Hepatocyte (in vitro differentiated cells): ENCODE data around the gene RNFT2. TPM values are rescaled to one million over a fixed set of nuclear protein-coding genes. Genes with fewer than 3 reads are reported as not detected.

ENCODE experiments used
- DNase-seq: peaks from one replicate; pipeline ENCODE4 v3.0.0-alpha.2; 2016; ENCODE audit warnings: low spot score
- H2AFZ ChIP-seq: fragments of 200-600 bp; sonication (generic); 2 replicates; pipeline ENCODE4 v1.6.0; 2016; ENCODE audit warnings: antibody characterized with exemption, mild to moderate bottlenecking
- H3K27ac ChIP-seq: fragments of 200-600 bp; sonication (generic); 2 replicates; pipeline ENCODE4 v1.5.1; 2016; ENCODE audit warnings: mild to moderate bottlenecking
- H3K27me3 ChIP-seq: fragments of 200-600 bp; sonication (generic); 2 replicates; pipeline ENCODE4 v1.6.1; 2016
- H3K36me3 ChIP-seq: fragments of 200-600 bp; sonication (generic); replicated peaks from 2 replicates; pipeline ENCODE4 v1.5.1; 2016; ENCODE audit warnings: low read depth; ENCODE audit not compliant: insufficient read depth
- H3K4me1 ChIP-seq: fragments of 200-600 bp; sonication (generic); 2 replicates; pipeline ENCODE4 v1.5.1; 2016; ENCODE audit warnings: mild to moderate bottlenecking, moderate library complexity; ENCODE audit not compliant: insufficient read depth
- H3K4me2 ChIP-seq: fragments of 200-600 bp; sonication (generic); 2 replicates; pipeline ENCODE4 v1.6.0; 2016
- H3K4me3 ChIP-seq: fragments of 200-600 bp; sonication (generic); 2 replicates; pipeline ENCODE4 v1.5.1; 2016; ENCODE audit warnings: mild to moderate bottlenecking
- H3K79me2 ChIP-seq: fragments of 200-600 bp; sonication (generic); 2 replicates; pipeline ENCODE4 v1.6.0; 2017; ENCODE audit warnings: mild to moderate bottlenecking
- H3K9me2 ChIP-seq: fragments of 200-600 bp; sonication (generic); replicated peaks from 2 replicates; pipeline ENCODE4 v1.6.0; 2017; ENCODE audit warnings: mild to moderate bottlenecking; ENCODE audit not compliant: insufficient read depth
- H3K9me3 ChIP-seq: fragments of 200-600 bp; sonication (generic); 2 replicates; pipeline ENCODE4 v1.5.1; 2016; ENCODE audit warnings: low read depth, mild to moderate bottlenecking
- H4K20me1 ChIP-seq: fragments of 200-600 bp; sonication (generic); 2 replicates; pipeline ENCODE4 v1.6.0; 2016; ENCODE audit warnings: mild to moderate bottlenecking; ENCODE audit not compliant: insufficient read depth, poor library complexity, severe bottlenecking
- EZH2 ChIP-seq: fragments of 200-600 bp; sonication (generic); IDR thresholded peaks from 2 replicates; pipeline ENCODE4 v1.6.1; 2016; ENCODE audit warnings: antibody characterized with exemption, mild to moderate bottlenecking, borderline replicate concordance
- EZH2phosphoT487 ChIP-seq: fragments of 200-600 bp; sonication (generic); IDR thresholded peaks from one replicate; pipeline ENCODE4 v1.6.1; 2018; ENCODE audit warnings: antibody characterized with exemption, mild to moderate bottlenecking, low read depth, moderate library complexity; ENCODE audit not compliant: unreplicated experiment, severe bottlenecking
- WGBS: methylation state at CpG from one replicate; pipeline ENCODE4 v1.1.6; 2016; ENCODE audit warnings: low lambda C conversion rate; ENCODE audit errors: missing lambda C conversion rate; 5-methylcytosine and 5-hydroxymethylcytosine counted together
- polyA plus RNA-seq: library from polyadenylated mRNA; unstranded; fragments of >200 nt; fragmentation: Nextera tagmentation; extraction: Ambion mirVana; gene quantifications from 2 replicates; pipeline ENCODE4 v1.2.1, GENCODE V29; 2016
- total RNA-seq: library from RNA; depleted of rRNA; stranded (reverse); fragments of >200 nt; gene quantifications from 2 replicates; pipeline ENCODE4 v1.2.3, GENCODE V29; 2014
- TF ChIP-seq, protein P1 (sequence below): fragments of 200-600 bp; sonication (generic); IDR thresholded peaks from 2 replicates; pipeline ENCODE4 v1.5.1; 2016; ENCODE audit warnings: antibody characterized with exemption, mild to moderate bottlenecking; ENCODE audit not compliant: poor library complexity

RNFT2 gene
- total and polyA plus RNA-seq, 2 experiments from 2014 or later, result 1.5 to 2.9 TPM

DNA sequence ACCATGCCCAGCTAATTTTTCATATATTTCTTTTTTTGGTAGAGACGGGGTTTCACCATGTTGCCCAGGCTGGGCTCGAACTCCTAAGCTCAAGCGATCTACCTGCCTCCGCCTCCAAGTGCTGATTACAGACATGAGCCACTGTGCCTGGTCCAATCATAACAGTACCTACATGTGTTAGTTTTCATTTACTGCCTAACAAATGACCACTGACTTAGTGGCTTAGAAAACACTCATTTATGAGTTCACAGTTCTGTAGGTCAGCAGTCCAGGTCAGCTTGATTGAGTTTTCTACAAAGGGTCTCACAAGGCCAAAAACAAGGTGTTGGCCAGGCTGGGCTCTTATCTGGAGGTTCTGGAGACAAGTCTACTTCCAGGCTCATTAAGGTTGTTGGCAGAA lies 60.6 kb downstream of the RNFT2 start:
- Histone ChIP-seq H3K4me3 (no peak overlapping the region), H3K4me2 (no peak overlapping the region), H3K27me3 (no peaks in the 10 kb centered on the region), H4K20me1 (no peaks in the 10 kb centered on the region), H3K27ac (no peak overlapping the region), H3K9me3 (no peaks in the 10 kb centered on the region), H2AFZ (no peak overlapping the region), H3K4me1 (no peaks in the 10 kb centered on the region), H3K9me2 (no peaks in the 10 kb centered on the region), H3K36me3 (no peaks in the 10 kb centered on the region), H3K79me2 (no peaks in the 10 kb centered on the region)
- no peak for TF ChIP-seq EZH2
- 96% methylated on average over 4 of the region's 4 CpGs for WGBS
- DNase-seq, result no peak

DNA sequence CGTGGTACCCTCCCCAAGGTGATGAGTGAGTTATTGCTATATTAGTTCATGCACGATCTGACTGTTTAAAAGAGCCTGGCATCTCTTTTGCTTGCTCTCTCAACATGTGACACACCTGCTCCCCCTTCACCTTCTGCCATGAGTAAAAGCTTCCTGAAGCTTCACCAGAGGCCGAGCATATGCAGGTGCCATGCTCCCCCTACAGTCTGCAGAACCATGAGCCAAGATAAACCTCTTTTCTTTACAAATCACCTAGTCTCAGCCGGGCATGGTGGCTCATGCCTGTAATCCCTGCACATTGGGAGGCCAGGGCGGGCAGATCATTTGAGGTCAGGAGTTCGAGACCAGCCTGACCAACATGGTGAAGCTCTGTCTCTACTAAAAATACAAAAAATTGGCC lies 61.8 kb downstream of the RNFT2 start:
- H3K4me1 ChIP-seq, result no peaks in the 10 kb centered on the region
- H3K27me3 ChIP-seq, result no peaks in the 10 kb centered on the region
- 78% methylated on average over 6 of the region's 6 CpGs for WGBS
- H3K9me2 ChIP-seq, result no peaks in the 10 kb centered on the region
- no peak for TF ChIP-seq EZH2phosphoT487
- no peak for TF ChIP-seq EZH2
- TF ChIP-seq, protein P1, sequence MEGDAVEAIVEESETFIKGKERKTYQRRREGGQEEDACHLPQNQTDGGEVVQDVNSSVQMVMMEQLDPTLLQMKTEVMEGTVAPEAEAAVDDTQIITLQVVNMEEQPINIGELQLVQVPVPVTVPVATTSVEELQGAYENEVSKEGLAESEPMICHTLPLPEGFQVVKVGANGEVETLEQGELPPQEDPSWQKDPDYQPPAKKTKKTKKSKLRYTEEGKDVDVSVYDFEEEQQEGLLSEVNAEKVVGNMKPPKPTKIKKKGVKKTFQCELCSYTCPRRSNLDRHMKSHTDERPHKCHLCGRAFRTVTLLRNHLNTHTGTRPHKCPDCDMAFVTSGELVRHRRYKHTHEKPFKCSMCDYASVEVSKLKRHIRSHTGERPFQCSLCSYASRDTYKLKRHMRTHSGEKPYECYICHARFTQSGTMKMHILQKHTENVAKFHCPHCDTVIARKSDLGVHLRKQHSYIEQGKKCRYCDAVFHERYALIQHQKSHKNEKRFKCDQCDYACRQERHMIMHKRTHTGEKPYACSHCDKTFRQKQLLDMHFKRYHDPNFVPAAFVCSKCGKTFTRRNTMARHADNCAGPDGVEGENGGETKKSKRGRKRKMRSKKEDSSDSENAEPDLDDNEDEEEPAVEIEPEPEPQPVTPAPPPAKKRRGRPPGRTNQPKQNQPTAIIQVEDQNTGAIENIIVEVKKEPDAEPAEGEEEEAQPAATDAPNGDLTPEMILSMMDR, result no peak
- no peaks in the 10 kb centered on the region for H3K9me3 ChIP-seq
- no peak overlapping the region for H3K4me3 ChIP-seq
- no peak overlapping the region for H3K27ac ChIP-seq
- no peaks in the 10 kb centered on the region for H4K20me1 ChIP-seq
- DNase-seq, result no peak
- no peak overlapping the region for H3K4me2 ChIP-seq
- no peaks in the 10 kb centered on the region for H3K36me3 ChIP-seq
- H3K79me2 ChIP-seq, result no peaks in the 10 kb centered on the region
- H2AFZ ChIP-seq, result no peak overlapping the region

DNA sequence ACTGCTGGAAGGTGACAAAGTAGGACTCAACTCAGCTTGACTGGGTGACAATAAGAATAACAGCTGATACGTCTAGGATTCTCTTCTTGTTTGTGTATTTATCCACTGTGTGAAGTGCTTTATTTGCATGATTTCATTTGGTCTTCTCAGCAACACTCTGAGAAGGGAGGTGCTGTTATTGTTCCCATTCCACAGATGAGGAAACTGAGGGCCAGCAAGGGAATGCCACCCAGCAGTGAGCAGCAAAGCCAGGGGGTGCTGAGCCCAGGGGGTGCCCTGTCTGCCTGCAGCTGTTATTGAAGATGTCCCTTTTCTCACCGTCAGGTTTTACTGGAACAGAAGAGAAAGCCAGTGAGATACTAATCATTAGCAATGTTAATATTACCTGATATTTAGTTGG lies 62.8 kb downstream of the RNFT2 start:
- Histone ChIP-seq H3K79me2 (no peaks in the 10 kb centered on the region), H3K27me3 (no peaks in the 10 kb centered on the region), H3K4me3 (no peak overlapping the region), H3K36me3 (no peaks in the 10 kb centered on the region), H3K4me2 (no peak overlapping the region), H3K9me3 (no peaks in the 10 kb centered on the region), H4K20me1 (no peaks in the 10 kb centered on the region), H3K9me2 (no peaks in the 10 kb centered on the region), H2AFZ (no peak overlapping the region), H3K4me1 (no peaks in the 10 kb centered on the region), H3K27ac (no peak overlapping the region)
- 90% methylated on average over 2 of the region's 2 CpGs for WGBS
- DNase-seq, result no peak
- no peak for TF ChIP-seq EZH2phosphoT487
- TF ChIP-seq, protein P1, result no peak
- TF ChIP-seq EZH2, result no peak

DNA sequence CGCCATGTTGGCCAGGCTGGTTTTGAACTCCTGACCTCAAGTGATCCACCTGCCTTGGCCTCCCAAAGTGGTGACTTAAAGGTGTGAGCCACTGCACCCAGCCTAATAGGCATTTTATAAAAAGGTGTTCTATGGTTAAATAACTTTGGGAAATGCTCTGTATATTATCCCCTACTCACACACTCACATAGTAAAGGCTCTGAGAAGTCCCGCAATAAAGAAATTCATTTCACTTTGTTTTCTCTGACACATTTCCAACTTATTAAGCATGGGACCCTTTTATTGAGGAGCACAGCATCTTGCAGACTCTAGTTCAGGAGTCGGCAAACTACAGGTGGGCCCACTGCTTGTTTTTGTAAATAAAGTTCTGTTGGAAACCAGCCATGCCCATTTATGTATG lies 63.9 kb downstream of the RNFT2 start:
- H3K4me2 ChIP-seq, result no peak overlapping the region
- H3K36me3 ChIP-seq, result no peaks in the 10 kb centered on the region
- no peaks in the 10 kb centered on the region for H3K27me3 ChIP-seq
- WGBS, result 98% methylated on average over 3 of the region's 3 CpGs
- H2AFZ ChIP-seq, result no peak overlapping the region
- TF ChIP-seq EZH2phosphoT487, result no peak
- TF ChIP-seq, protein P1, result no peak
- TF ChIP-seq EZH2, result no peak
- H3K9me2 ChIP-seq, result no peaks in the 10 kb centered on the region
- no peak overlapping the region for H3K4me3 ChIP-seq
- no peaks in the 10 kb centered on the region for H3K79me2 ChIP-seq
- no peak for DNase-seq
- H3K4me1 ChIP-seq, result no peaks in the 10 kb centered on the region
- H3K9me3 ChIP-seq, result no peaks in the 10 kb centered on the region
- no peaks in the 10 kb centered on the region for H4K20me1 ChIP-seq
- no peak overlapping the region for H3K27ac ChIP-seq
